ENCODE measurements around the gene GSTA3.
"Not testable (repeated sequence)": the region's sequence is repeated elsewhere in the genome, so short reads cannot be mapped to it uniquely, and the experiment has no call there.

GSTA3 gene

DNA sequence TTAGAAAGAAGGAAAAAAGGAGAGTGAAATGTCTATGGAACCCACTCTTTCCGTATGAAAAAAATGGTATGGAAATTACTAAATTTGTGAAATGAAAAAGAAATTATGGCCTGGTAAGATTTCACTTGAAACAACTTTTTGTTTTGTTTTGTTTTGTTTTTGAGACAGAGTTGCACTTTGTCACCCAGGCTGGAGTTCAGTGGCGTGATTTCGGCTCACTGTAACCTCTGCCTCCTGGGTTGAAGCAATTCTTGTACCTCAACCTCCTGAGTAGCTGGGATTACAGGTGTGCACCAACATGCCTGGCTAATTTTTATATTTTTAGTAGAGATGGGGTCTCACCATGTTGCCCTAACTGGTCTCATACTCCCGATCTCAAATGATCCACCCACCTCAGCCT, 51.1 kb downstream of the GSTA3 start:
- no peak for FAIRE-seq
- TF ChIP-seq POLR2A (IDR thresholded peaks at IDR 0.05; ENCODE audit: low read depth, low read length) = no peak
- no peak for DNase-seq (ENCODE audit: insufficient read length, low spot score)

DNA sequence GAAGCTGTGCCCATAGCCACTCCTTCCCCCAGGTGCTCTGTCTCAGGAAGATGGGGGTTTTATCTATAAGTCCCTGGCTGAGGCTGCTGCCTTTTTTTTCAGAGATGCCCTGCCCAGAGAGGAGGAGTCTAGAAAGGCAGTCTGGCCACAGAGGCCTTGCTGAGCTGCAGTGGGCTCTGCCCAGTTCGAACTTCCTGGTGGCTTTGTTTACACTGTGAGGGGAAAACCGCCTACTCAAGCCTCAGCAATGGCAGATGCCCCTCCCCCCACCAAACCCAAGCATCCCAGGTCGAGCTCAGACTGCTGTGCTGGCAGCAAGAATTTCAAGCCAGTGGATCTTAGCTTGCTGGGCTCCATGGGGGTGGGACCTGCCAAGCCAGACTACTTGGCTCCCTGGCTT, 53.4 kb downstream of the GSTA3 start:
- FAIRE-seq; DNase-seq (ENCODE audit: insufficient read length, low spot score): not testable (repeated sequence)

DNA sequence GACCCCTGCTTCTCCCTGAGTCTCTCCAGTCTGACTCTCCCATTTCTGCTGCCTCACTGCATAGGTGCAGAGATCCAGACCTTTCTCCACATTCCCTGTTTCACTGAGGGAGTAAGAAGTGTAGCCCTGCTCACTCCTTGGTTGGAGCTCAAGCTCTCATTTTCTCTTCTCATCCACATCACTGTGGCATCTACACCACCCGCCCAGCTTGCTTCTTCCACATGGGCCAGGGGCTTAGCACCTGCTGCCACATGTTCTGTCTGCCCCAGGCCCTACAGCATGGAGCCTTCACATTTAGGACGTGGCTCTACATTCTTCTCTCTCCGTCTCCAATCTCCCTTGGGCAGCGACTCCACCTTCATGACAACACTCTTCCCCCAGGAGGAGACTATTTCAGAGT, 60.4 kb downstream of the GSTA3 start:
- no peak for DNase-seq (ENCODE audit: insufficient read length, low spot score)
- no peak for FAIRE-seq
- no peak for TF ChIP-seq POLR2A (IDR thresholded peaks at IDR 0.05; ENCODE audit: low read depth, low read length)

Data from H54 (cell line).